ENCODE results near the gene FGF8.

FGF8 gene

DNA sequence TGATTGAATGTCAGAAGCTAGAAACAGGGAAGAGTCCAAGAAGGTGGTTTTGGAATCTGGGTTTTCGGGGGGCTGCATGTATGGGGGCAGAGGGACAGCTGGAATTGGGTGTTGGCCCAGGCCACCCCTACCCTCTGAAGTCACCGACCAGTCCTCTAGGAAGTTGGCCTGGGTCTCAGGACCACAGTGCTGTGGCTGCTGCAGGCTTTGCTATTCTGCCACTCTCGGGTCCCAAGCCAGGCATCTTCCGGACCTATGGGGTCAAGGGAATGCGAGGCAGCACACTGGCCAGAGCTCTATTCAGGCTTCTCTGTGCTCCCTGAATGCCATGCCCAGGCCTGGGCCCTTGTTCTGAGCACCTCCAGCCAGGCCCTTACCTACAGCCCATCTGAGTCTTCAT, 13.2 kb downstream of the FGF8 start:
- no peak for TF ChIP-seq EZH2phosphoT487 (IDR thresholded peaks at IDR 0.05; ENCODE audit: borderline replicate concordance, low read length)
- TF ChIP-seq, protein P1, sequence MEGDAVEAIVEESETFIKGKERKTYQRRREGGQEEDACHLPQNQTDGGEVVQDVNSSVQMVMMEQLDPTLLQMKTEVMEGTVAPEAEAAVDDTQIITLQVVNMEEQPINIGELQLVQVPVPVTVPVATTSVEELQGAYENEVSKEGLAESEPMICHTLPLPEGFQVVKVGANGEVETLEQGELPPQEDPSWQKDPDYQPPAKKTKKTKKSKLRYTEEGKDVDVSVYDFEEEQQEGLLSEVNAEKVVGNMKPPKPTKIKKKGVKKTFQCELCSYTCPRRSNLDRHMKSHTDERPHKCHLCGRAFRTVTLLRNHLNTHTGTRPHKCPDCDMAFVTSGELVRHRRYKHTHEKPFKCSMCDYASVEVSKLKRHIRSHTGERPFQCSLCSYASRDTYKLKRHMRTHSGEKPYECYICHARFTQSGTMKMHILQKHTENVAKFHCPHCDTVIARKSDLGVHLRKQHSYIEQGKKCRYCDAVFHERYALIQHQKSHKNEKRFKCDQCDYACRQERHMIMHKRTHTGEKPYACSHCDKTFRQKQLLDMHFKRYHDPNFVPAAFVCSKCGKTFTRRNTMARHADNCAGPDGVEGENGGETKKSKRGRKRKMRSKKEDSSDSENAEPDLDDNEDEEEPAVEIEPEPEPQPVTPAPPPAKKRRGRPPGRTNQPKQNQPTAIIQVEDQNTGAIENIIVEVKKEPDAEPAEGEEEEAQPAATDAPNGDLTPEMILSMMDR (IDR thresholded peaks at IDR 0.05; ENCODE audit: low read depth, low read length, poor library complexity, severe bottlenecking), result no peak
- no peaks in the 10 kb centered on the region for H3K4me1 ChIP-seq (ENCODE audit: control insufficient read depth, low read length)
- H3K27me3 ChIP-seq (ENCODE audit: control insufficient read depth, low read length), result peaks cover 32% of the 10 kb centered on the region
- no peaks in the 10 kb centered on the region for H3K9me3 ChIP-seq (ENCODE audit: control insufficient read depth, insufficient read depth, low read length)
- no peaks in the 10 kb centered on the region for H3K36me3 ChIP-seq (ENCODE audit: control insufficient read depth, low read length)
- H4K20me1 ChIP-seq (ENCODE audit: control insufficient read depth, insufficient read depth, low read depth, low read length), result no peaks in the 10 kb centered on the region
- no peaks in the 10 kb centered on the region for H3F3A ChIP-seq (ENCODE audit: control insufficient read depth, insufficient read depth)
- no peak overlapping the region for H3K4me2 ChIP-seq (ENCODE audit: low read length)
- H3K27ac ChIP-seq (ENCODE audit: low read depth, low read length), result no peak overlapping the region
- no peaks in the 10 kb centered on the region for H3K79me2 ChIP-seq (ENCODE audit: control insufficient read depth, low read length)
- no peak overlapping the region for H3K4me3 ChIP-seq (ENCODE audit: low read length)
- no peaks in the 10 kb centered on the region for H3K9me2 ChIP-seq (replicated peaks; ENCODE audit: control insufficient read depth, low read length)

DNA sequence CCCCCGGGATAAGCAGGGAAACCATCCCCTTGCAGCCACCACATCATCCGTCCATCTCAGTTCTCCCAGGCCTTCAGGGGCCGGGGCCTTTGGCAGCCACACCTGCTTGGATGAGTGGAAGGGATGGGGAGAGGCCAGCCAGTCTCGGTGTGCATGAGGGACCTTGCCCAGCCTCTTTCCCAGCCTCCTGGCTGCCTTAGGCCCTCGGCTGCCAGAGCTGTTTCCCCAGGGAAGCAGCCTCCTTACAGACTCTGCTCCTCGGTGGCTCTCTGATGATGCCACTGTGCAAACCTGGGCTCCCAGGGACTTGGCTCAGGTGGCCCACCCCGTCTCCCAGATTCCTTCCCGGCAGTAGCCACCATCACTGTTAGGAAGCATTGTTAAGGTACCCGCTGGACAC, 14.7 kb downstream of the FGF8 start:
- Histone ChIP-seq H3K79me2 (ENCODE audit: control insufficient read depth, low read length) (no peaks in the 10 kb centered on the region), H3K4me2 (ENCODE audit: low read length) (no peak overlapping the region), H3K9me3 (ENCODE audit: control insufficient read depth, insufficient read depth, low read length) (no peaks in the 10 kb centered on the region), H3F3A (ENCODE audit: control insufficient read depth, insufficient read depth) (no peaks in the 10 kb centered on the region), H3K4me3 (ENCODE audit: low read length) (no peak overlapping the region), H3K4me1 (ENCODE audit: control insufficient read depth, low read length) (no peaks in the 10 kb centered on the region), H3K27me3 (ENCODE audit: control insufficient read depth, low read length) (peaks cover 21% of the 10 kb centered on the region), H3K27ac (ENCODE audit: low read depth, low read length) (no peak overlapping the region), H4K20me1 (ENCODE audit: control insufficient read depth, insufficient read depth, low read depth, low read length) (no peaks in the 10 kb centered on the region), H3K36me3 (ENCODE audit: control insufficient read depth, low read length) (no peaks in the 10 kb centered on the region), H3K9me2 (replicated peaks; ENCODE audit: control insufficient read depth, low read length) (no peaks in the 10 kb centered on the region)
- TF ChIP-seq EZH2phosphoT487 (IDR thresholded peaks at IDR 0.05; ENCODE audit: borderline replicate concordance, low read length), result no peak
- TF ChIP-seq, protein P1 (IDR thresholded peaks at IDR 0.05; ENCODE audit: low read depth, low read length, poor library complexity, severe bottlenecking), result no peak

GRCh38 chr10:101760510-101760909, 15.4 kb downstream of the FGF8 start:
- no peaks in the 10 kb centered on the region for H3K36me3 ChIP-seq (ENCODE audit: control insufficient read depth, low read length)
- H3K4me3 ChIP-seq (ENCODE audit: low read length), result no peak overlapping the region
- H3K4me2 ChIP-seq (ENCODE audit: low read length), result no peak overlapping the region
- no peaks in the 10 kb centered on the region for H3K9me2 ChIP-seq (replicated peaks; ENCODE audit: control insufficient read depth, low read length)
- peaks cover 16% of the 10 kb centered on the region for H3K27me3 ChIP-seq (ENCODE audit: control insufficient read depth, low read length)
- no peaks in the 10 kb centered on the region for H4K20me1 ChIP-seq (ENCODE audit: control insufficient read depth, insufficient read depth, low read depth, low read length)
- H3K79me2 ChIP-seq (ENCODE audit: control insufficient read depth, low read length), result no peaks in the 10 kb centered on the region
- H3K9me3 ChIP-seq (ENCODE audit: control insufficient read depth, insufficient read depth, low read length), result no peaks in the 10 kb centered on the region
- no peaks in the 10 kb centered on the region for H3F3A ChIP-seq (ENCODE audit: control insufficient read depth, insufficient read depth)
- no peaks in the 10 kb centered on the region for H3K4me1 ChIP-seq (ENCODE audit: control insufficient read depth, low read length)
- H3K27ac ChIP-seq (ENCODE audit: low read depth, low read length), result no peak overlapping the region
- TF ChIP-seq, protein P1 (IDR thresholded peaks at IDR 0.05; ENCODE audit: low read depth, low read length, poor library complexity, severe bottlenecking), result no peak
- TF ChIP-seq EZH2phosphoT487 (IDR thresholded peaks at IDR 0.05; ENCODE audit: borderline replicate concordance, low read length), result no peak
